HCT116 (cell line): ENCODE data around the gene ACER3. TPM values are rescaled to one million over a fixed set of nuclear protein-coding genes. Genes with fewer than 3 reads are reported as not detected.

Source experiments
- ATAC-seq: fragments of 200-7000 bp; cut with Tn5 transposase; 2 replicates; pipeline ENCODE4 v1.9.1; 2020; ENCODE audit warnings: mild to moderate bottlenecking, moderate library complexity
- BruUV-seq: library from RNA; stranded (reverse); fragments of 400-500 nt; replicated peaks from 2 replicates; lab custom pipeline; 2021; lab: Mats Ljungman, UMichigan
- CTCF ChIA-PET: fragments of 300-600 bp; sonication (Branson Sonifier 250); formaldehyde crosslinking; loops from one replicate; lab custom pipeline; 2021; ENCODE audit warnings: antibody characterized with exemption; lab: Charles Lee
- POLR2A ChIA-PET: fragments of 300-600, 350-600 bp; sonication (Branson Sonifier 250); formaldehyde crosslinking; loops from one replicate; lab custom pipeline; 2021; ENCODE audit warnings: antibody characterized with exemption; lab: Charles Lee
- RAD21 ChIA-PET, 2 experiments: fragments of 300-600 bp; sonication (Branson Sonifier 250); formaldehyde crosslinking; loops; one replicate each; lab custom pipeline; 2023; ENCODE audit warnings: low total read pairs in 2 of 2; ENCODE audit not compliant: uncharacterized antibody in 2 of 2, unreplicated experiment in 2 of 2, low non-redundant PET in 1 of 2; lab: Charles Lee
- DNase-seq: peaks from one replicate; pipeline ENCODE4 v3.0.0-alpha.2; 2010; ENCODE audit warnings: low read depth, low spot score
- H2AFZ ChIP-seq: fragments of 200-600 bp; shearing (Covaris generic), sonication (generic); 2 replicates; pipeline ENCODE4 v1.6.1; 2017; ENCODE audit warnings: low read depth, mixed run types, mixed read lengths, antibody characterized with exemption, low read length; ENCODE audit not compliant: poor library complexity, severe bottlenecking
- H3K27ac ChIP-seq: 2 replicates; pipeline ENCODE4 v1.5.1; 2012; ENCODE audit warnings: low read depth, low read length
- H3K27me3 ChIP-seq: fragments of 200-600 bp; sonication (generic); 2 replicates; pipeline ENCODE4 v1.6.1; 2016; ENCODE audit warnings: mixed run types, low read length, mixed read lengths; ENCODE audit not compliant: insufficient read depth
- H3K36me3 ChIP-seq, 2 experiments: fragments of 200-500 bp in 1 of 2; fragments of 200-600 bp in 1 of 2; sonication (Bioruptor generic) in 1 of 2; sonication (generic) in 1 of 2; 2 replicates each; pipeline versions ENCODE4 v1.5.1 to v1.6.1; 2014 to 2016; ENCODE audit warnings: low read length in 2 of 2, inconsistent platforms in 1 of 2, mixed read lengths in 1 of 2, mixed run types in 1 of 2; ENCODE audit not compliant: insufficient read depth in 2 of 2, control insufficient read depth in 1 of 2
- H3K4me1 ChIP-seq, 2 experiments: fragments of 200-600 bp in 1 of 2; sonication (generic) in 1 of 2; 2 replicates each; pipeline versions ENCODE4 v1.5.1 to v1.6.1; 2012 to 2017; ENCODE audit warnings: low read length in 2 of 2, inconsistent platforms in 1 of 2, mild to moderate bottlenecking in 1 of 2, mixed read lengths in 1 of 2, mixed run types in 1 of 2, moderate library complexity in 1 of 2; ENCODE audit not compliant: insufficient read depth in 2 of 2, control insufficient read depth in 1 of 2
- H3K4me2 ChIP-seq: fragments of 200-600 bp; sonication (generic); 2 replicates; pipeline ENCODE4 v1.6.1; 2017; ENCODE audit warnings: mixed run types, low read length, mixed read lengths
- H3K4me3 ChIP-seq, 2 experiments: fragments of 200-600 bp in 1 of 2; sonication (generic) in 1 of 2; replicated peaks in 1 of 2; 2 replicates each; pipeline ENCODE4 v1.5.1; 2011 to 2016; ENCODE audit warnings: low read length in 2 of 2, control low read depth in 1 of 2, low read depth in 1 of 2, mild to moderate bottlenecking in 1 of 2, mixed read lengths in 1 of 2, mixed run types in 1 of 2
- H3K79me2 ChIP-seq: fragments of 200-600 bp; sonication (generic); 2 replicates; pipeline ENCODE4 v1.6.1; 2017; ENCODE audit warnings: mild to moderate bottlenecking, mixed run types, low read length, moderate library complexity, mixed read lengths; ENCODE audit not compliant: insufficient read depth
- H3K9ac ChIP-seq: fragments of 200-600 bp; sonication (generic); 2 replicates; pipeline ENCODE4 v1.6.1; 2016; ENCODE audit warnings: low read length, mixed read lengths
- H3K9me2 ChIP-seq: fragments of 200-600 bp; sonication (generic), shearing (Covaris generic); 2 replicates; pipeline ENCODE4 v1.6.1; 2017; ENCODE audit warnings: mixed run types, mild to moderate bottlenecking, moderate library complexity; ENCODE audit not compliant: insufficient read depth
- H3K9me3 ChIP-seq, 2 experiments: fragments of 200-500 bp in 1 of 2; fragments of 200-600 bp in 1 of 2; sonication (Bioruptor generic) in 1 of 2; sonication (generic) in 1 of 2; 2 replicates each; pipeline ENCODE4 v1.6.1; 2014 to 2017; ENCODE audit warnings: low read length in 2 of 2, mixed read lengths in 2 of 2, inconsistent platforms in 1 of 2, low read depth in 1 of 2, mild to moderate bottlenecking in 1 of 2, mixed run types in 1 of 2, moderate library complexity in 1 of 2; ENCODE audit not compliant: control insufficient read depth in 1 of 2, insufficient read depth in 1 of 2
- H4K20me1 ChIP-seq: fragments of 200-600 bp; sonication (generic), shearing (Covaris generic); 2 replicates; pipeline ENCODE4 v1.6.1; 2017; ENCODE audit warnings: mixed run types, mild to moderate bottlenecking, moderate library complexity; ENCODE audit not compliant: insufficient read depth
- CTCF ChIP-seq, 3 experiments: fragments of 200-600 bp in 1 of 3; sonication (generic) in 1 of 3; IDR thresholded peaks in 2 of 3; conservative IDR thresholded peaks in 1 of 3; 2 replicates each; pipeline ENCODE4 v1.5.1; 2012 to 2017; ENCODE audit warnings: low read depth in 2 of 3, low read length in 2 of 3, antibody characterized with exemption in 1 of 3, borderline replicate concordance in 1 of 3, control low read depth in 1 of 3, mild to moderate bottlenecking in 1 of 3, mixed read lengths in 1 of 3, mixed run types in 1 of 3, moderate library complexity in 1 of 3; ENCODE audit not compliant: insufficient read depth in 1 of 3
- EGR1 ChIP-seq: IDR thresholded peaks from 2 replicates; pipeline ENCODE4 v1.6.1; 2012; ENCODE audit warnings: low read depth
- ELF1 ChIP-seq: IDR thresholded peaks from 2 replicates; pipeline ENCODE4 v1.6.1; 2012; ENCODE audit warnings: low read depth, borderline replicate concordance
- EZH2 ChIP-seq: fragments of 200-600 bp; sonication (generic); IDR thresholded peaks from 2 replicates; pipeline ENCODE4 v1.6.1; 2017; ENCODE audit warnings: antibody characterized with exemption, mixed run types
- EZH2phosphoT487 ChIP-seq: fragments of 200-600 bp; IDR thresholded peaks from 2 replicates; pipeline ENCODE4 v1.6.1; 2018; ENCODE audit warnings: antibody characterized with exemption, borderline replicate concordance
- FOSL1 ChIP-seq: IDR thresholded peaks from 2 replicates; pipeline ENCODE4 v1.6.1; 2012; ENCODE audit warnings: low read depth
- MAX ChIP-seq: IDR thresholded peaks from 2 replicates; pipeline ENCODE4 v1.6.1; 2012
- RAD21 ChIP-seq: IDR thresholded peaks from 2 replicates; pipeline ENCODE4 v1.6.1; 2012; ENCODE audit warnings: low read depth, mild to moderate bottlenecking
- SP1 ChIP-seq: IDR thresholded peaks from 2 replicates; pipeline ENCODE4 v1.6.1; 2012; ENCODE audit warnings: low read depth
- YY1 ChIP-seq: IDR thresholded peaks from 2 replicates; pipeline ENCODE4 v1.6.1; 2011; ENCODE audit warnings: low read length, low read depth, moderate library complexity, mild to moderate bottlenecking; ENCODE audit not compliant: insufficient replicate concordance; ENCODE audit errors: extremely low read depth
- ZBTB33 ChIP-seq: IDR thresholded peaks from 2 replicates; pipeline ENCODE4 v1.6.1; 2011; ENCODE audit warnings: mild to moderate bottlenecking, low read length, moderate library complexity; ENCODE audit not compliant: insufficient replicate concordance; ENCODE audit errors: extremely low read depth
- intact Hi-C: fragments of 100-400 bp; cut with micrococcal nuclease; formaldehyde crosslinking; loops from 2 replicates; pipeline ENCODE4 v1.10.0; 2022
- total RNA-seq: library from RNA; stranded (reverse); gene quantifications from one replicate; pipeline ENCODE4 v1.2.1, GENCODE V29; 2021; ENCODE audit not compliant: unreplicated experiment
- TF ChIP-seq, protein P1 (sequence below): IDR thresholded peaks from 2 replicates; pipeline ENCODE4 v1.6.1; 2012; ENCODE audit warnings: low read depth
- TF ChIP-seq, protein P2 (sequence below): IDR thresholded peaks from 2 replicates; pipeline ENCODE4 v1.6.1; 2012

Gene ACER3
- total RNA-seq, 1 experiment from 2014 or later, result 19.1 TPM

DNA sequence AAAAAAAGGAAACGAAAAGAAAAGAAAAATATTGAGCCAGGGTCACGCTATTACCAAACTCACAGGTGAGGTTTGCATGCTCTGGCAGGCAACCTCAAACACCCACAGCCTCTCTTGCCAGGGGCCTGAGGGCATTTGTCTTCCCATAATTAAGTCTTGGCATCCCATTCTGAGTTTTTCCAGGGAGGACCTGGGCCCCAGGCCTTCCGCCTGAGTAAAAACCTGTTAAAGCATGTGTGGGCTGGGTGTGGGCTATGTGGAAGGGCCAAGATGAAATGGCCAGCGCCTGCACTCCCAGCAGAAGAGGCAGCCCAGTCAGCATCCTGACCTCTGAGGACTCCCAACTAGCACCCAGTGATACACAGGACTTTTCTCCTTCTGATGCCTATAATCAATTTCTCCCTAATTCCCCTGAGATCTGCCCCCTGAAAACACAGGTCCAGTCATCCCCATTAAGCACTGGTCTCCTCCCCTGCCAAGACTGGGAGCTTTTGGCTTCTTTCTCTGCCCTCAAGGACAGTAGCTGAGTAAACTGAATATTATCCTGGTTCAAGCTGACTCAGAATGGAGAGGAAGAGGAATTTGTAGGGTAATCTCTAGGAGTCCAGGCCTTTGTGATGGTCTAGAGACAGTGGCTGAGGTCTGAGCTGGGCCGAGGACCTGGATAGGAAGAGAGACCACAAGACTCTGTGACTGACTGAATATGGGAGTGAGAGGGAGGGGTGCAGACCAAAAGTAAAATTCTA is 35.6 kb upstream of the ACER3 start:
- ATAC-seq, result no peak
- POLR2A ChIA-PET, result no interaction called here
- Histone ChIP-seq H2AFZ (peak overlapping the region; percentile 17), H3K9me2 (no peaks in the 10 kb centered on the region), H3K4me1 (peaks cover 18 to 34% of the 10 kb centered on the region in 2 experiments; a peak in 3 of 4 replicates), H3K27ac (peak overlapping the region; percentile 55; the same call in 1 of the 2 replicates), H3K4me3 (no peak overlapping the region), H3K9me3 (no peaks in the 10 kb centered on the region), H4K20me1 (no peaks in the 10 kb centered on the region), H3K9ac (peak overlapping the region; percentile 53), H3K4me2 (peak overlapping the region; percentile 91), H3K79me2 (no peaks in the 10 kb centered on the region), H3K27me3 (no peaks in the 10 kb centered on the region), H3K36me3 (no peaks in the 10 kb centered on the region)
- intact Hi-C loops, result no loop called here
- no peak for TF ChIP-seq MAX
- TF ChIP-seq FOSL1, result no peak
- TF ChIP-seq ELF1, result no peak
- TF ChIP-seq EGR1, result no peak
- TF ChIP-seq, protein P1, sequence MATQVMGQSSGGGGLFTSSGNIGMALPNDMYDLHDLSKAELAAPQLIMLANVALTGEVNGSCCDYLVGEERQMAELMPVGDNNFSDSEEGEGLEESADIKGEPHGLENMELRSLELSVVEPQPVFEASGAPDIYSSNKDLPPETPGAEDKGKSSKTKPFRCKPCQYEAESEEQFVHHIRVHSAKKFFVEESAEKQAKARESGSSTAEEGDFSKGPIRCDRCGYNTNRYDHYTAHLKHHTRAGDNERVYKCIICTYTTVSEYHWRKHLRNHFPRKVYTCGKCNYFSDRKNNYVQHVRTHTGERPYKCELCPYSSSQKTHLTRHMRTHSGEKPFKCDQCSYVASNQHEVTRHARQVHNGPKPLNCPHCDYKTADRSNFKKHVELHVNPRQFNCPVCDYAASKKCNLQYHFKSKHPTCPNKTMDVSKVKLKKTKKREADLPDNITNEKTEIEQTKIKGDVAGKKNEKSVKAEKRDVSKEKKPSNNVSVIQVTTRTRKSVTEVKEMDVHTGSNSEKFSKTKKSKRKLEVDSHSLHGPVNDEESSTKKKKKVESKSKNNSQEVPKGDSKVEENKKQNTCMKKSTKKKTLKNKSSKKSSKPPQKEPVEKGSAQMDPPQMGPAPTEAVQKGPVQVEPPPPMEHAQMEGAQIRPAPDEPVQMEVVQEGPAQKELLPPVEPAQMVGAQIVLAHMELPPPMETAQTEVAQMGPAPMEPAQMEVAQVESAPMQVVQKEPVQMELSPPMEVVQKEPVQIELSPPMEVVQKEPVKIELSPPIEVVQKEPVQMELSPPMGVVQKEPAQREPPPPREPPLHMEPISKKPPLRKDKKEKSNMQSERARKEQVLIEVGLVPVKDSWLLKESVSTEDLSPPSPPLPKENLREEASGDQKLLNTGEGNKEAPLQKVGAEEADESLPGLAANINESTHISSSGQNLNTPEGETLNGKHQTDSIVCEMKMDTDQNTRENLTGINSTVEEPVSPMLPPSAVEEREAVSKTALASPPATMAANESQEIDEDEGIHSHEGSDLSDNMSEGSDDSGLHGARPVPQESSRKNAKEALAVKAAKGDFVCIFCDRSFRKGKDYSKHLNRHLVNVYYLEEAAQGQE, result no peak
- TF ChIP-seq SP1, result no peak
- no peak for TF ChIP-seq RAD21
- no peak for TF ChIP-seq EZH2phosphoT487
- TF ChIP-seq YY1, result no peak
- TF ChIP-seq CTCF (IDR thresholded peaks at IDR 0.05 in 2 of 3, conservative IDR thresholded peaks at IDR 0.05 in 1 of 3; ENCODE audit: borderline replicate concordance in 1 of 3, insufficient read depth in 1 of 3, low read depth in 2 of 3, low read length in 2 of 3), result no peak
- TF ChIP-seq ZBTB33, result no peak
- no peak for TF ChIP-seq EZH2
- TF ChIP-seq, protein P2, sequence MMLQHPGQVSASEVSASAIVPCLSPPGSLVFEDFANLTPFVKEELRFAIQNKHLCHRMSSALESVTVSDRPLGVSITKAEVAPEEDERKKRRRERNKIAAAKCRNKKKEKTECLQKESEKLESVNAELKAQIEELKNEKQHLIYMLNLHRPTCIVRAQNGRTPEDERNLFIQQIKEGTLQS, result no peak
- RAD21 ChIA-PET, result interaction anchor here in 1 of 2 experiments (1.5 kb wide), 1 partner anchor 15 kb away, joined by 3 read pairs; no protein-coding TSS in a partner anchor
- no TSS peak for BruUV-seq
- CTCF ChIA-PET, result interaction anchor here (1.9 kb wide), 1 partner anchor 94 kb away, joined by 11 read pairs; no protein-coding TSS in a partner anchor
- DNase-seq, result no peak
